ENCODE results near the gene NEK1. TPM values are rescaled to one million over a fixed set of nuclear protein-coding genes. Genes with fewer than 3 reads are reported as not detected.

The NEK1 gene
- total and polyA plus RNA-seq, 2 donors (not counting 1 experiment from before 2014, with no cell fraction given), result 3.3 to 21.4 TPM

DNA sequence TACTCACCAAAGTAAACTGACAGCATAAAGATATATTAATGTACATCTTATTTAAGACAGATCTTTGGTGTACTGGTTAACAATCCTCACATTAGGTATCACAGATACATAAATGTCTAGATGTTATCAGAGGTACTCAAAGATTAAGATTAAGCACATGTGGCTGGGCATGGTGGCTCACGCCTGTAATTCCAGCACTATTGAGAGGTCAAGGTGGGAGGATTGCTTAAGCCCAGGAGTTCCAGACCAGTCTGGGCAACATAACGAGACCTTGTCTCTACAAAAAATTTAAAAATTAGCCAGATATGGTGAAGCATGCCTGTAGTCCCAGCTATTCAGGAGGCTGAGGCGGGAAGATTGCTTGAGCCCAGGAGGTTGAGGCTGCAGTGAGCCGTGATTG is 195.9 kb downstream of the NEK1 start:
- no peak overlapping the region for H3K4me3 Mint-ChIP-seq
- H3K27ac Mint-ChIP-seq, result no peak overlapping the region
- ATAC-seq (ENCODE audit: low read depth) (no peak), DNase-seq (no peak)
- no peaks in the 10 kb centered on the region for H3K79me2 ChIP-seq (ENCODE audit: control insufficient read depth, insufficient read depth, low read length)
- TF ChIP-seq EZH2 (IDR thresholded peaks at IDR 0.05; ENCODE audit: borderline replicate concordance, insufficient read depth, low read depth, low read length, poor library complexity, severe bottlenecking), result no peak
- TF ChIP-seq, protein P1, sequence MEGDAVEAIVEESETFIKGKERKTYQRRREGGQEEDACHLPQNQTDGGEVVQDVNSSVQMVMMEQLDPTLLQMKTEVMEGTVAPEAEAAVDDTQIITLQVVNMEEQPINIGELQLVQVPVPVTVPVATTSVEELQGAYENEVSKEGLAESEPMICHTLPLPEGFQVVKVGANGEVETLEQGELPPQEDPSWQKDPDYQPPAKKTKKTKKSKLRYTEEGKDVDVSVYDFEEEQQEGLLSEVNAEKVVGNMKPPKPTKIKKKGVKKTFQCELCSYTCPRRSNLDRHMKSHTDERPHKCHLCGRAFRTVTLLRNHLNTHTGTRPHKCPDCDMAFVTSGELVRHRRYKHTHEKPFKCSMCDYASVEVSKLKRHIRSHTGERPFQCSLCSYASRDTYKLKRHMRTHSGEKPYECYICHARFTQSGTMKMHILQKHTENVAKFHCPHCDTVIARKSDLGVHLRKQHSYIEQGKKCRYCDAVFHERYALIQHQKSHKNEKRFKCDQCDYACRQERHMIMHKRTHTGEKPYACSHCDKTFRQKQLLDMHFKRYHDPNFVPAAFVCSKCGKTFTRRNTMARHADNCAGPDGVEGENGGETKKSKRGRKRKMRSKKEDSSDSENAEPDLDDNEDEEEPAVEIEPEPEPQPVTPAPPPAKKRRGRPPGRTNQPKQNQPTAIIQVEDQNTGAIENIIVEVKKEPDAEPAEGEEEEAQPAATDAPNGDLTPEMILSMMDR (IDR thresholded peaks at IDR 0.05), result no peak
- no peak overlapping the region for H3K4me3 ChIP-seq (ENCODE audit: control extremely low read depth in 1 of 5, extremely low read depth in 1 of 5, insufficient read depth in 1 of 5, low read depth in 2 of 5, low read length in 4 of 5)
- H3K9me3 ChIP-seq (ENCODE audit: control extremely low read depth in 1 of 3, control insufficient read depth in 2 of 3, insufficient read depth in 1 of 3, low read length in 2 of 3), result no peaks in the 10 kb centered on the region
- H3K9me3 Mint-ChIP-seq (ENCODE audit: insufficient read depth), result no peaks in the 10 kb centered on the region
- H3K27ac ChIP-seq (ENCODE audit: low read length in 2 of 2), result no peak overlapping the region
- H3K36me3 ChIP-seq (replicated peaks in 1 of 2; ENCODE audit: control extremely low read depth in 1 of 2, control insufficient read depth in 1 of 2, extremely low read depth in 1 of 2, insufficient read depth in 2 of 2, low read length in 1 of 2), result peaks cover 0 to 3% of the 10 kb centered on the region in 2 experiments
- no peaks in the 10 kb centered on the region for H3K4me1 Mint-ChIP-seq
- no peaks in the 10 kb centered on the region for H3K27me3 ChIP-seq (replicated peaks in 1 of 4; ENCODE audit: control extremely low read depth in 1 of 4, control insufficient read depth in 3 of 4, insufficient read depth in 4 of 4, low read length in 3 of 4)
- H3K4me2 ChIP-seq (replicated peaks; ENCODE audit: low read depth, low read length, poor library complexity, severe bottlenecking), result no peak overlapping the region
- H2AFZ ChIP-seq (ENCODE audit: insufficient read depth, low read depth, low read length, poor library complexity, severe bottlenecking), result no peak overlapping the region
- ChIA-PET CTCF (interaction anchor here (1.5 kb wide), 1 partner anchor 493 kb away, joined by 3 read pairs; no protein-coding TSS in a partner anchor), POLR2A (no interaction called here)
- H4K20me1 ChIP-seq (ENCODE audit: control insufficient read depth, insufficient read depth, low read length, poor library complexity, severe bottlenecking), result no peaks in the 10 kb centered on the region
- no peaks in the 10 kb centered on the region for H3K4me1 ChIP-seq (ENCODE audit: control insufficient read depth in 2 of 2, insufficient read depth in 2 of 2, low read length in 2 of 2)
- intact Hi-C loops (cut with micrococcal nuclease), result no loop called here
- 100% methylated on average over 3 of the region's 4 CpGs for WGBS (ENCODE audit: insufficient coverage)
- H3K9ac ChIP-seq (ENCODE audit: low read length), result no peak overlapping the region
- H3K27me3 Mint-ChIP-seq, result no peaks in the 10 kb centered on the region

DNA sequence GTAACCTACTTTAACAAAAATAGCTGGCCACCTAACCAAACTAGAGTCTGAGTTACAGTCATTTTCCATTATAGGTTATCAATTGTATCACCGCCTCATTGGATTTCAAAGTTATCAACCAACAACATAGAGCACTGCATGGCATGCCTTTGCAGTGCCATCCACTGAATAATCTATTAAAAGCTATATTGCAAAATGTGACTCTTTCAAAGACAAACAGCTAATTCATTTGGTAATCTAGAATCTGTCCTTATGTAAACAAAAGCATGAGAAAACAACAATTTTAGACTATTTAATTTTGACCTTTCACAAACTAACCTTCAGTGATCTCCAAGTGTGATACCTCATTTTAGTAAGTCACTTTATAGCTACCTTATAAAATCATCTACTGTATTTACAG is 197.5 kb downstream of the NEK1 start:
- no peaks in the 10 kb centered on the region for H3K79me2 ChIP-seq (ENCODE audit: control insufficient read depth, insufficient read depth, low read length)
- no peaks in the 10 kb centered on the region for H3K9me3 Mint-ChIP-seq (ENCODE audit: insufficient read depth)
- H3K4me1 ChIP-seq (ENCODE audit: control insufficient read depth in 2 of 2, insufficient read depth in 2 of 2, low read length in 2 of 2), result peaks cover 5 to 7% of the 10 kb centered on the region in 2 donors
- no peak overlapping the region for H3K27ac ChIP-seq (ENCODE audit: low read length in 2 of 2)
- DNase-seq, result no peak
- no peaks in the 10 kb centered on the region for H4K20me1 ChIP-seq (ENCODE audit: control insufficient read depth, insufficient read depth, low read length, poor library complexity, severe bottlenecking)
- ChIA-PET CTCF (interaction anchor here (0.5 kb wide), 2 partner anchors 334 to 935 kb away, joined by 3 read pairs; no protein-coding TSS in a partner anchor), POLR2A (no interaction called here)
- WGBS (ENCODE audit: insufficient coverage), result no CpG with 5 or more reads among the region's 1 CpG
- intact Hi-C loops (cut with micrococcal nuclease), result no loop called here
- H3K36me3 ChIP-seq (replicated peaks in 1 of 2; ENCODE audit: control extremely low read depth in 1 of 2, control insufficient read depth in 1 of 2, extremely low read depth in 1 of 2, insufficient read depth in 2 of 2, low read length in 1 of 2), result peaks cover 0 to 3% of the 10 kb centered on the region in 2 experiments
- H3K4me1 Mint-ChIP-seq, result peaks cover 8% of the 10 kb centered on the region
- no peak overlapping the region for H3K4me3 Mint-ChIP-seq
- no peak for ATAC-seq (ENCODE audit: low read depth)
- TF ChIP-seq EZH2 (IDR thresholded peaks at IDR 0.05; ENCODE audit: borderline replicate concordance, insufficient read depth, low read depth, low read length, poor library complexity, severe bottlenecking), result no peak
- TF ChIP-seq, protein P1 (IDR thresholded peaks at IDR 0.05), result no peak
- H3K27me3 Mint-ChIP-seq, result no peaks in the 10 kb centered on the region
- no peak overlapping the region for H3K4me2 ChIP-seq (replicated peaks; ENCODE audit: low read depth, low read length, poor library complexity, severe bottlenecking)
- H3K27me3 ChIP-seq (replicated peaks in 1 of 4; ENCODE audit: control extremely low read depth in 1 of 4, control insufficient read depth in 3 of 4, insufficient read depth in 4 of 4, low read length in 3 of 4), result no peaks in the 10 kb centered on the region
- no peak overlapping the region for H2AFZ ChIP-seq (ENCODE audit: insufficient read depth, low read depth, low read length, poor library complexity, severe bottlenecking)
- H3K9me3 ChIP-seq (ENCODE audit: control extremely low read depth in 1 of 3, control insufficient read depth in 2 of 3, insufficient read depth in 1 of 3, low read length in 2 of 3), result no peaks in the 10 kb centered on the region
- H3K27ac Mint-ChIP-seq, result no peak overlapping the region
- H3K4me3 ChIP-seq (ENCODE audit: control extremely low read depth in 1 of 5, extremely low read depth in 1 of 5, insufficient read depth in 1 of 5, low read depth in 2 of 5, low read length in 4 of 5), result no peak overlapping the region
- H3K9ac ChIP-seq (ENCODE audit: low read length), result no peak overlapping the region

Measured in B cell (primary cell).